ENCODE measurements around the gene TCP1.

DNA sequence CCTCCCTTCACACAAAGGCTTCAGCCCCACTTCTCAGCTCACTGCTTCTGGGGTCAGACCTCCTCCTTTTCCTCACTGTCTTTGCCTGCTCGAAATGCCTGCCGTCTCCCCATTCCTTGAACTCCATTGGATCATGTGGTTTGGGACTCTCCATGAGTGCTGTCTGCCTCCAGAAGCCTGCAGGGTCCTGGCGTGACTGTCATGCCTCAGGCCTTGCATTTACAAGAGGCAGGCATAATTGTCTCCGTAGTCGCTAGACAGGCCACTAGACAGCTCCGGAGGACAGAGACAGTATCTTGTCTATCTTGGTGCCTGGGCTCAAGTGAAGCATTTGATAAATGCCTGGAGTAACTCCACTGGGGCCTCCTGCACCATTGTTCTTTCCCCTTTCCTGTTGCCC, 26.0 kb upstream of the TCP1 start:
- TF ChIP-seq, protein P1, sequence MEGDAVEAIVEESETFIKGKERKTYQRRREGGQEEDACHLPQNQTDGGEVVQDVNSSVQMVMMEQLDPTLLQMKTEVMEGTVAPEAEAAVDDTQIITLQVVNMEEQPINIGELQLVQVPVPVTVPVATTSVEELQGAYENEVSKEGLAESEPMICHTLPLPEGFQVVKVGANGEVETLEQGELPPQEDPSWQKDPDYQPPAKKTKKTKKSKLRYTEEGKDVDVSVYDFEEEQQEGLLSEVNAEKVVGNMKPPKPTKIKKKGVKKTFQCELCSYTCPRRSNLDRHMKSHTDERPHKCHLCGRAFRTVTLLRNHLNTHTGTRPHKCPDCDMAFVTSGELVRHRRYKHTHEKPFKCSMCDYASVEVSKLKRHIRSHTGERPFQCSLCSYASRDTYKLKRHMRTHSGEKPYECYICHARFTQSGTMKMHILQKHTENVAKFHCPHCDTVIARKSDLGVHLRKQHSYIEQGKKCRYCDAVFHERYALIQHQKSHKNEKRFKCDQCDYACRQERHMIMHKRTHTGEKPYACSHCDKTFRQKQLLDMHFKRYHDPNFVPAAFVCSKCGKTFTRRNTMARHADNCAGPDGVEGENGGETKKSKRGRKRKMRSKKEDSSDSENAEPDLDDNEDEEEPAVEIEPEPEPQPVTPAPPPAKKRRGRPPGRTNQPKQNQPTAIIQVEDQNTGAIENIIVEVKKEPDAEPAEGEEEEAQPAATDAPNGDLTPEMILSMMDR (IDR thresholded peaks at IDR 0.05) = no peak
- TF ChIP-seq POLR2AphosphoS5 (IDR thresholded peaks at IDR 0.05) = no peak
- no peak for TF ChIP-seq POLR2A (IDR thresholded peaks at IDR 0.05)
- no peak for TF ChIP-seq EP300 (IDR thresholded peaks at IDR 0.05; ENCODE audit: low read depth)
